ENCODE measurements around the gene GTF3C5. TPM values are rescaled to one million over a fixed set of nuclear protein-coding genes. Genes with fewer than 3 reads are reported as not detected.

Gene GTF3C5
- total RNA-seq, 2 experiments from 2014 or later: 91.6 to 97.0 TPM

GRCh38 chr9:133054966-133055365 lies 24.2 kb downstream of the GTF3C5 start:
- ChIA-PET POLR2A (no interaction called here), CTCF (ENCODE audit: unreplicated experiment) (no interaction called here)
- no peak overlapping the region for H3K4me2 ChIP-seq (ENCODE audit: low read length)

GRCh38 chr9:133055788-133056420 lies 25.1 kb downstream of the GTF3C5 start:
- H2AFZ ChIP-seq (ENCODE audit: low read length): no peak overlapping the region
- H3K4me2 ChIP-seq (ENCODE audit: low read length): no peak overlapping the region
- no peaks in the 10 kb centered on the region for H3K79me2 ChIP-seq (ENCODE audit: insufficient read depth, low read depth, low read length)
- ChIA-PET POLR2A (no interaction called here), CTCF (ENCODE audit: unreplicated experiment) (no interaction called here)
- no peak for DNase-seq (ENCODE audit: low spot score)
- no peak overlapping the region for H3K4me3 ChIP-seq (ENCODE audit: low read depth, low read length, poor library complexity, severe bottlenecking)
- no peak overlapping the region for H3K27ac ChIP-seq (ENCODE audit: low read depth, low read length, poor library complexity, severe bottlenecking)
- peaks cover 68% of the 10 kb centered on the region for H3K36me3 ChIP-seq (ENCODE audit: insufficient read depth, low read length)
- H3K9me2 ChIP-seq (ENCODE audit: insufficient read depth, low read length): no peaks in the 10 kb centered on the region
- H4K20me1 ChIP-seq (ENCODE audit: insufficient read depth, low read length): no peaks in the 10 kb centered on the region
- H3K9me3 ChIP-seq (ENCODE audit: low read length): no peaks in the 10 kb centered on the region
- intact Hi-C loops (cut with micrococcal nuclease; ENCODE audit: unreplicated experiment): no loop called here
- BruUV-seq (replicated peaks): no TSS peak
- H3K4me1 ChIP-seq (ENCODE audit: insufficient read depth, low read length, poor library complexity, severe bottlenecking): peaks cover 27% of the 10 kb centered on the region
- TF ChIP-seq EZH2phosphoT487 (IDR thresholded peaks at IDR 0.05; ENCODE audit: borderline replicate concordance, low read depth, low read length) (no peak), CTCF (conservative IDR thresholded peaks at IDR 0.05; ENCODE audit: low read length) (no peak)

More at GRCh38 chr9:133054966-133055365, 24.2 kb downstream of the GTF3C5 start:
- Histone ChIP-seq H3K4me1 (ENCODE audit: insufficient read depth, low read length, poor library complexity, severe bottlenecking) (peaks cover 19% of the 10 kb centered on the region), H3K9me2 (ENCODE audit: insufficient read depth, low read length) (no peaks in the 10 kb centered on the region), H2AFZ (ENCODE audit: low read length) (no peak overlapping the region), H3K36me3 (ENCODE audit: insufficient read depth, low read length) (peaks cover 77% of the 10 kb centered on the region), H3K9me3 (ENCODE audit: low read length) (no peaks in the 10 kb centered on the region), H3K79me2 (ENCODE audit: insufficient read depth, low read depth, low read length) (no peaks in the 10 kb centered on the region), H3K4me3 (ENCODE audit: low read depth, low read length, poor library complexity, severe bottlenecking) (no peak overlapping the region), H3K27ac (ENCODE audit: low read depth, low read length, poor library complexity, severe bottlenecking) (no peak overlapping the region), H4K20me1 (ENCODE audit: insufficient read depth, low read length) (no peaks in the 10 kb centered on the region)
- BruUV-seq (replicated peaks): no TSS peak
- intact Hi-C loops (cut with micrococcal nuclease; ENCODE audit: unreplicated experiment): no loop called here
- TF ChIP-seq CTCF (conservative IDR thresholded peaks at IDR 0.05; ENCODE audit: low read length) (no peak), EZH2phosphoT487 (IDR thresholded peaks at IDR 0.05; ENCODE audit: borderline replicate concordance, low read depth, low read length) (no peak)
- DNase-seq (ENCODE audit: low spot score): no peak

- no TSS peak for BruUV-seq (replicated peaks)
- no peaks in the 10 kb centered on the region for H3K9me2 ChIP-seq (ENCODE audit: insufficient read depth, low read length)
- no peaks in the 10 kb centered on the region for H3K9me3 ChIP-seq (ENCODE audit: low read length)
- intact Hi-C loops (cut with micrococcal nuclease; ENCODE audit: unreplicated experiment): no loop called here
- H3K27ac ChIP-seq (ENCODE audit: low read depth, low read length, poor library complexity, severe bottlenecking): no peak overlapping the region
- no peaks in the 10 kb centered on the region for H4K20me1 ChIP-seq (ENCODE audit: insufficient read depth, low read length)
- ChIA-PET POLR2A (no interaction called here), CTCF (ENCODE audit: unreplicated experiment) (no interaction called here)
- peaks cover 33% of the 10 kb centered on the region for H3K4me1 ChIP-seq (ENCODE audit: insufficient read depth, low read length, poor library complexity, severe bottlenecking)
- no peak overlapping the region for H3K4me2 ChIP-seq (ENCODE audit: low read length)
- H3K36me3 ChIP-seq (ENCODE audit: insufficient read depth, low read length): peaks cover 61% of the 10 kb centered on the region
- H3K4me3 ChIP-seq (ENCODE audit: low read depth, low read length, poor library complexity, severe bottlenecking): no peak overlapping the region
- DNase-seq (ENCODE audit: low spot score): no peak
- H3K79me2 ChIP-seq (ENCODE audit: insufficient read depth, low read depth, low read length): no peaks in the 10 kb centered on the region
- TF ChIP-seq EZH2phosphoT487 (IDR thresholded peaks at IDR 0.05; ENCODE audit: borderline replicate concordance, low read depth, low read length) (no peak), CTCF (conservative IDR thresholded peaks at IDR 0.05; ENCODE audit: low read length) (no peak)
- H2AFZ ChIP-seq (ENCODE audit: low read length): no peak overlapping the region
Observed at GRCh38 chr9:133056533-133056932, 25.7 kb downstream of the GTF3C5 start.

Data from OCI-LY7 (cell line).